Caco-2 (cell line): ENCODE data around the gene PPP2R3B. TPM values are rescaled to one million over a fixed set of nuclear protein-coding genes. Genes with fewer than 3 reads are reported as not detected.

Experiments
- BruUV-seq: library from RNA; stranded (reverse); fragments of 400-500 nt; replicated peaks from 2 replicates; lab custom pipeline; 2021; lab: Mats Ljungman, UMichigan
- CTCF ChIA-PET: fragments of 300-600 bp; sonication (Branson Sonifier 250); formaldehyde crosslinking; loops from one replicate; lab custom pipeline; 2022; ENCODE audit warnings: antibody characterized with exemption; lab: Charles Lee
- POLR2A ChIA-PET: fragments of 300-600 bp; sonication (Branson Sonifier 250); formaldehyde crosslinking; loops from one replicate; lab custom pipeline; 2022; ENCODE audit warnings: antibody characterized with exemption; lab: Charles Lee
- DNase-seq, 2 experiments: peaks; one replicate each; pipeline versions ENCODE4 v3.0.0 to v3.0.0-alpha.2; 2020 to 2022
- H3K27me3 ChIP-seq: replicated peaks from 2 replicates; pipeline ENCODE4 v1.6.0; 2011; ENCODE audit warnings: low read length; ENCODE audit not compliant: control insufficient read depth, insufficient read depth
- H3K36me3 ChIP-seq: 2 replicates; pipeline ENCODE4 v1.5.1; 2011; ENCODE audit warnings: low read length; ENCODE audit not compliant: control insufficient read depth, insufficient read depth
- H3K4me1 ChIP-seq: fragments of 250-450 bp; sonication (Bioruptor Pico); 2 replicates; pipeline ENCODE4 v1.5.1; 2020; ENCODE audit warnings: mild to moderate bottlenecking
- H3K4me3 ChIP-seq: 2 replicates; pipeline ENCODE4 v1.5.1; 2011; ENCODE audit warnings: low read depth, mild to moderate bottlenecking, control low read depth, low read length
- H3K9me3 ChIP-seq: fragments of 250-450 bp; sonication (Bioruptor Pico); 2 replicates; pipeline ENCODE4 v1.5.1; 2020; ENCODE audit warnings: mild to moderate bottlenecking, moderate library complexity
- H3K27ac Mint-ChIP-seq: one replicate; pipeline ENCODE4 v1.8.0; 2022; ENCODE audit warnings: mixed read lengths; ENCODE audit not compliant: unreplicated experiment
- H3K27me3 Mint-ChIP-seq: one replicate; pipeline ENCODE4 v1.8.0; 2022; ENCODE audit warnings: mixed read lengths; ENCODE audit not compliant: insufficient read depth, unreplicated experiment
- H3K36me3 Mint-ChIP-seq: one replicate; pipeline ENCODE4 v1.8.0; 2022; ENCODE audit warnings: mild to moderate bottlenecking, mixed read lengths; ENCODE audit not compliant: insufficient read depth, unreplicated experiment
- H3K4me1 Mint-ChIP-seq: one replicate; pipeline ENCODE4 v1.8.0; 2022; ENCODE audit warnings: low read depth, mixed read lengths; ENCODE audit not compliant: unreplicated experiment
- H3K4me3 Mint-ChIP-seq: one replicate; pipeline ENCODE4 v1.8.0; 2022; ENCODE audit warnings: mild to moderate bottlenecking, moderate library complexity, mixed read lengths; ENCODE audit not compliant: unreplicated experiment
- H3K9me3 Mint-ChIP-seq: one replicate; pipeline ENCODE4 v1.8.0; 2022; ENCODE audit warnings: mixed read lengths; ENCODE audit not compliant: unreplicated experiment
- intact Hi-C: fragments of 100-400 bp; cut with micrococcal nuclease; formaldehyde crosslinking; loops from one replicate; pipeline ENCODE4 v1.10.0; 2022; ENCODE audit not compliant: unreplicated experiment
- total RNA-seq: library from RNA; stranded (reverse); gene quantifications from 2 replicates; pipeline ENCODE4 v1.2.3, GENCODE V29; 2022
- TF ChIP-seq, protein P1 (sequence below), 2 experiments: fragments of 200-600 bp in 1 of 2; IDR thresholded peaks; 1 replicate in 1 of 2; 2 replicates in 1 of 2; pipeline versions ENCODE4 v1.5.1 to v1.8.0; 2011 to 2022; ENCODE audit warnings: antibody characterized with exemption in 1 of 2, control low read depth in 1 of 2, inconsistent platforms in 1 of 2, low read depth in 1 of 2, low read length in 1 of 2, mild to moderate bottlenecking in 1 of 2, moderate library complexity in 1 of 2; ENCODE audit not compliant: insufficient read depth in 1 of 2, severe bottlenecking in 1 of 2, unreplicated experiment in 1 of 2

Gene PPP2R3B
- total RNA-seq, 1 experiment from 2014 or later = 71.3 TPM

DNA sequence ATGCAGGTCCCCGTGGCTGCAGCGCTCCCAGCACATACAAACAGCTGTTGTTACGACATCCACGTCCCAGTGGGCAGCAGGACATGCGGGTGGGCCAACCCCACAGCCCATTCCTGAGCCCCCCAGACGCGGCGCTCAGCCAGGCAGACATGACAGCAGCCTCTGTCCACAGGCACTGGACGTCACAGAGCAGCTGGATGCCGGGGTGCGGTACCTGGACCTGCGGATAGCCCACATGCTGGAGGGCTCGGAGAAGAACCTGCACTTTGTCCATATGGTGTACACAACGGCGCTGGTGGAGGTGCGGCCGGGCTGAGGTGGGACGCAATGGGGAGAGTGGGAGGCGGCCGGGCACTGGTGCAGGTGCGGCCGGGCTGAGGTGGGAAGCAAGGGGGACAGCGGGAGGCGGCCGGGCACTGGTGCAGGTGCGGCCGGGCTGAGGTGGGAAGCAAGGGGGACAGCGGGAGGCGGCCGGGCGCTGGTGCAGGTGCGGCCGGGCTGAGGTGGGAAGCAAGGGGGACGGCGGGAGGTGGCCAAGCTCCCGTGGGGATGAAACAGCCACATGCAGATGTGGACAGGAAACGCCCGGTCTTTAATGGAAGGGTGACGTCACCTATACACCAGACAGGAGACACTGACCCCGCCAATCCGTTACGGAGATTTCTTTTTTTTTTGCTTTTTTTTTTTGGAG is 96.1 kb downstream of the PPP2R3B start:
- H3K36me3 Mint-ChIP-seq = peaks cover 75% of the 10 kb centered on the region
- H3K4me3 Mint-ChIP-seq = no peak overlapping the region
- TF ChIP-seq, protein P1, sequence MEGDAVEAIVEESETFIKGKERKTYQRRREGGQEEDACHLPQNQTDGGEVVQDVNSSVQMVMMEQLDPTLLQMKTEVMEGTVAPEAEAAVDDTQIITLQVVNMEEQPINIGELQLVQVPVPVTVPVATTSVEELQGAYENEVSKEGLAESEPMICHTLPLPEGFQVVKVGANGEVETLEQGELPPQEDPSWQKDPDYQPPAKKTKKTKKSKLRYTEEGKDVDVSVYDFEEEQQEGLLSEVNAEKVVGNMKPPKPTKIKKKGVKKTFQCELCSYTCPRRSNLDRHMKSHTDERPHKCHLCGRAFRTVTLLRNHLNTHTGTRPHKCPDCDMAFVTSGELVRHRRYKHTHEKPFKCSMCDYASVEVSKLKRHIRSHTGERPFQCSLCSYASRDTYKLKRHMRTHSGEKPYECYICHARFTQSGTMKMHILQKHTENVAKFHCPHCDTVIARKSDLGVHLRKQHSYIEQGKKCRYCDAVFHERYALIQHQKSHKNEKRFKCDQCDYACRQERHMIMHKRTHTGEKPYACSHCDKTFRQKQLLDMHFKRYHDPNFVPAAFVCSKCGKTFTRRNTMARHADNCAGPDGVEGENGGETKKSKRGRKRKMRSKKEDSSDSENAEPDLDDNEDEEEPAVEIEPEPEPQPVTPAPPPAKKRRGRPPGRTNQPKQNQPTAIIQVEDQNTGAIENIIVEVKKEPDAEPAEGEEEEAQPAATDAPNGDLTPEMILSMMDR (IDR thresholded peaks at IDR 0.05; ENCODE audit: insufficient read depth in 1 of 2, low read depth in 1 of 2, low read length in 1 of 2, severe bottlenecking in 1 of 2, unreplicated experiment in 1 of 2) = no peak
- H3K27ac Mint-ChIP-seq = no peak overlapping the region
- POLR2A ChIA-PET = no interaction called here
- H3K9me3 Mint-ChIP-seq = no peaks in the 10 kb centered on the region
- Histone ChIP-seq H3K4me1 (no peaks in the 10 kb centered on the region), H3K4me3 (no peak overlapping the region), H3K36me3 (peaks cover 14% of the 10 kb centered on the region), H3K27me3 (no peaks in the 10 kb centered on the region), H3K9me3 (no peaks in the 10 kb centered on the region)
- BruUV-seq = no TSS peak
- intact Hi-C loops = no loop called here
- no peak for DNase-seq
- CTCF ChIA-PET = no interaction called here
- H3K4me1 Mint-ChIP-seq = no peaks in the 10 kb centered on the region
- no peaks in the 10 kb centered on the region for H3K27me3 Mint-ChIP-seq

DNA sequence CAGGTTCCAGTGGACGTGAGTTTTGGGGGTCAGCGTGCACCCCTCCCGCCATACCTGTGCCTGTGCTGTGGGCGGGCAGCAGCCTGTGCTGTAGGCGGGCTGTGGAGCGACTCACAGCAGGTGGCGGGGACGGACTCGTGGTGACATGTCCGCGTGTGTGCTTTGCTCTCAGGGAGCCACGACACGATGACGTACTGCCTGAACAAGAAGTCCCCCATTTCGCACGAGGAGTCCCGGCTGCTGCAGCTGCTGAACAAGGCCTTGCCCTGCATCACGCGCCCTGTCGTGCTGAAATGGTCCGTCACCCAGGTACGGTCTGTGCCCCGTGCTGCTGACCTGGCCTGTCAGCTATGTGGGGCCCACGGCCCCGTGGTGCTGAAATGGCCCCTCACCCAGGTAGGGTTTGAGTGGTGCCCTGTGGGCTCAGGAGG is 98.1 kb downstream of the PPP2R3B start:
- Histone ChIP-seq H3K36me3 (peaks cover 17% of the 10 kb centered on the region), H3K27me3 (no peaks in the 10 kb centered on the region), H3K4me1 (peaks cover 4% of the 10 kb centered on the region; the same call in 1 of the 2 replicates), H3K4me3 (no peak overlapping the region), H3K9me3 (no peaks in the 10 kb centered on the region)
- intact Hi-C loops = no loop called here
- TF ChIP-seq, protein P1 (IDR thresholded peaks at IDR 0.05; ENCODE audit: insufficient read depth in 1 of 2, low read depth in 1 of 2, low read length in 1 of 2, severe bottlenecking in 1 of 2, unreplicated experiment in 1 of 2) = no peak
- no TSS peak for BruUV-seq
- POLR2A ChIA-PET = no interaction called here
- H3K4me1 Mint-ChIP-seq = no peaks in the 10 kb centered on the region
- peaks cover 74% of the 10 kb centered on the region for H3K36me3 Mint-ChIP-seq
- no peak for DNase-seq
- no peaks in the 10 kb centered on the region for H3K9me3 Mint-ChIP-seq
- H3K4me3 Mint-ChIP-seq = no peak overlapping the region
- CTCF ChIA-PET = no interaction called here
- H3K27me3 Mint-ChIP-seq = no peaks in the 10 kb centered on the region
- H3K27ac Mint-ChIP-seq = no peak overlapping the region

DNA sequence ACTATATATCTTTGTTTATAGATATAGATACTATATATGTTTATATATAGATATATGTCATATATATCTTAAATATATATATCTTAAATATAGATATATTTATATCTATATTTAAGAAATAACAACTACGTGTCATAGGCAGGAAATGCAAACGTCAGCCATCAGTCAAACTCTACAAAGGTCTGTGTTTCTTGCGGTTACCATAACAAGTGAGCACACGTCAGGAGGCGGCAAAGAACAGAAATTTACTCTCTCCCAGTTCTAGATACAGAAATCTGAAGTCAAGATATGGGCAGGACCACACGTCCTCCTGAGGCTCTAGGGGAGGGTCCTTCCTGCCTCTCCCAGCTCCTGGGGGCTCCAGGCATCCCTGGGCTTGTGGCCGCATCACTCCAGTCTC is 99.0 kb downstream of the PPP2R3B start:
- H3K27ac Mint-ChIP-seq = no peak overlapping the region
- no peaks in the 10 kb centered on the region for H3K27me3 Mint-ChIP-seq
- H3K36me3 Mint-ChIP-seq = peaks cover 71% of the 10 kb centered on the region
- H3K9me3 ChIP-seq = no peaks in the 10 kb centered on the region
- no peaks in the 10 kb centered on the region for H3K9me3 Mint-ChIP-seq
- ChIA-PET CTCF (no interaction called here), POLR2A (no interaction called here)
- H3K4me3 ChIP-seq = no peak overlapping the region
- no TSS peak for BruUV-seq
- H3K4me1 Mint-ChIP-seq = no peaks in the 10 kb centered on the region
- peaks cover 4% of the 10 kb centered on the region; the same call in 1 of the 2 replicates for H3K4me1 ChIP-seq
- no peaks in the 10 kb centered on the region for H3K27me3 ChIP-seq
- DNase-seq = no peak
- H3K4me3 Mint-ChIP-seq = no peak overlapping the region
- peaks cover 16% of the 10 kb centered on the region for H3K36me3 ChIP-seq
- intact Hi-C loops = no loop called here
- TF ChIP-seq, protein P1 (IDR thresholded peaks at IDR 0.05; ENCODE audit: insufficient read depth in 1 of 2, low read depth in 1 of 2, low read length in 1 of 2, severe bottlenecking in 1 of 2, unreplicated experiment in 1 of 2) = no peak
